Naive thymus-derived CD4-positive, alpha-beta T cell (primary cell): ENCODE results near the gene RAB3C. TPM values are rescaled to one million over a fixed set of nuclear protein-coding genes. Genes with fewer than 3 reads are reported as not detected.

Source experiments
- ATAC-seq: fragments of 150-1000 bp; cut with Tn5 transposase; 2 replicates; pipeline ENCODE4 v1.10.0; 2021; ENCODE audit warnings: mild to moderate bottlenecking, moderate library complexity
- CTCF ChIA-PET: fragments of 350-600 bp; sonication (Branson Sonifier 250); formaldehyde crosslinking; loops from one replicate; lab custom pipeline; 2021; ENCODE audit warnings: antibody characterized with exemption; lab: Charles Lee
- POLR2A ChIA-PET: fragments of 350-600 bp; sonication (Branson Sonifier 250); formaldehyde crosslinking; loops from one replicate; lab custom pipeline; 2021; ENCODE audit warnings: antibody characterized with exemption, inconsistent platforms; lab: Charles Lee
- DNase-seq, 9 donors: peaks; one replicate each; pipeline versions ENCODE4 v3.0.0 to v3.0.0-alpha.2; 2020 to 2022; ENCODE audit warnings: mixed read lengths in 1 of 9
- H3K27ac ChIP-seq: one replicate; pipeline ENCODE4 v1.7.0; 2013; ENCODE audit warnings: mild to moderate bottlenecking, low read depth, low read length, moderate library complexity
- H3K27me3 ChIP-seq, 2 donors: one replicate each; pipeline ENCODE4 v1.7.0; 2013; ENCODE audit warnings: low read length in 2 of 2, mild to moderate bottlenecking in 2 of 2, moderate library complexity in 2 of 2; ENCODE audit not compliant: control insufficient read depth in 2 of 2, insufficient read depth in 2 of 2
- H3K36me3 ChIP-seq, 3 experiments: 1 replicate in 2 of 3; 2 replicates in 1 of 3; pipeline ENCODE4 v1.7.0; 2013; ENCODE audit warnings: low read length in 3 of 3, mild to moderate bottlenecking in 3 of 3, moderate library complexity in 1 of 3; ENCODE audit not compliant: insufficient read depth in 3 of 3, control insufficient read depth in 2 of 3
- H3K4me1 ChIP-seq, 2 donors: one replicate each; pipeline ENCODE4 v1.7.0; 2013; ENCODE audit warnings: low read length in 2 of 2, mild to moderate bottlenecking in 2 of 2, moderate library complexity in 1 of 2; ENCODE audit not compliant: control insufficient read depth in 2 of 2, insufficient read depth in 2 of 2
- H3K4me3 ChIP-seq: 2 replicates; pipeline ENCODE4 v1.7.0; 2013; ENCODE audit warnings: mild to moderate bottlenecking, low read length
- H3K9me3 ChIP-seq, 3 experiments: 1 replicate in 2 of 3; 2 replicates in 1 of 3; pipeline ENCODE4 v1.7.0; 2013; ENCODE audit warnings: low read length in 3 of 3; ENCODE audit not compliant: control insufficient read depth in 2 of 3
- H3K27ac Mint-ChIP-seq, 9 donors: one replicate each; pipeline ENCODE4 v1.8.0; 2020 to 2022; ENCODE audit warnings: mixed read lengths in 9 of 9, mild to moderate bottlenecking in 8 of 9, moderate library complexity in 5 of 9, inconsistent platforms in 2 of 9
- H3K27me3 Mint-ChIP-seq, 5 donors: one replicate each; pipeline ENCODE4 v1.8.0; 2021 to 2022; ENCODE audit warnings: mixed read lengths in 5 of 5, mild to moderate bottlenecking in 1 of 5
- H3K36me3 Mint-ChIP-seq, 5 donors: one replicate each; pipeline ENCODE4 v1.8.0; 2020 to 2022; ENCODE audit warnings: mixed read lengths in 5 of 5, mild to moderate bottlenecking in 3 of 5, inconsistent platforms in 1 of 5
- H3K4me1 Mint-ChIP-seq, 7 donors: one replicate each; pipeline ENCODE4 v1.8.0; 2020 to 2022; ENCODE audit warnings: mixed read lengths in 7 of 7, mild to moderate bottlenecking in 3 of 7, inconsistent platforms in 1 of 7
- H3K4me3 Mint-ChIP-seq, 10 donors: one replicate each; pipeline ENCODE4 v1.8.0; 2020 to 2022; ENCODE audit warnings: mild to moderate bottlenecking in 10 of 10, mixed read lengths in 10 of 10, moderate library complexity in 6 of 10, inconsistent platforms in 2 of 10
- H3K9me3 Mint-ChIP-seq, 11 donors: one replicate each; pipeline ENCODE4 v1.8.0; 2020 to 2022; ENCODE audit warnings: mixed read lengths in 11 of 11, mild to moderate bottlenecking in 4 of 11, inconsistent platforms in 1 of 11, moderate library complexity in 1 of 11
- intact Hi-C, 2 donors: fragments of 100-400 bp; cut with micrococcal nuclease; formaldehyde crosslinking; loops; one replicate each; pipeline ENCODE4 v1.15.1; 2023
- polyA plus RNA-seq, 2 donors: library from polyadenylated mRNA; unstranded; fragments of 300-500 nt; fragmentation: Illumina TruSeq; gene quantifications; one replicate each; pipeline ENCODE4 v1.2.3, GENCODE V29; 2021
- total RNA-seq, 6 experiments: library from RNA in 5 of 6; stranded (reverse) in 5 of 6; gene quantifications; 1 replicate in 5 of 6; 2 replicates in 1 of 6; pipeline ENCODE4 v1.2.3 and lab custom pipeline; 2021 to 2026

The RAB3C gene
- total and polyA plus RNA-seq, 7 experiments from 2014 or later: not detected

DNA sequence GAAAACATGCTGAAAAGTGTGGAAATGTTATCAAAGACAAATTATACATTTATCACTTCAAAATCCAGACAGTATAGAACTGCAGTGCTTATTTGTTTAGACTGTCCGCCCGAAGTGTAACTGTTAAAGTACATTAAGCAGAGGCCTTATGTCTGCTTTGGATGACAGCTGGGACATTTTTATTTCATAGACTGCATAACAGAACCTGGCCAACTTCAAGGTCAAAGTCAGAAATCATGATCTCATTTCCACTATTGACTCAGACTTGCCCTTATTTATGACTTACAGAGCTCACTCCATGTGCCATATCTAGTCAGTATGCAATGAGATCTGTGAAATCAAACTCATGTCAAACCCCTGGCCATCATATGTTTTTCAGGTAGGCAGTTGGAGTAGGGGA is 87.7 kb downstream of the RAB3C start:
- Mint-ChIP-seq H3K27ac (no peak overlapping the region), H3K36me3 (no peaks in the 10 kb centered on the region), H3K4me3 (no peak overlapping the region)

DNA sequence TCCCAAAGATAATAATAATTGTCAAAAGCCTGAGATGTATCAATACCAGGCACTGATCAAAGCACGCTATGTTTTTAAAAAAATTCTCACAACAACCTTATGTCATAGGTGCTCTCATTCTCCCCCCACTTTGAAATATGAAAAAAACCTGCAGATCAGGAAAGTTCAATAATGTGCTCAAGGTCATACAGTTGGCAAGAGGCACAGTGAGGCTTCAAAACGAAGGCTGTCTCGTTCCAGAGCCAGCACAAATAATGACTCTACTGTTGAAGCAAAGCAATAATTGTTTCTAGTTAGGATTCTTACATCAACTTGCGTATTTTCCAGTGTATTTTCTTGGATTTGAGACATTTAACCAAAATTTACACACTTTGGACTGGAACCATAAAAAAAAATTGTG is 88.3 kb downstream of the RAB3C start:
- H3K4me3 ChIP-seq: no peak overlapping the region
- ATAC-seq (no peak), DNase-seq (no peak)
- H3K9me3 ChIP-seq: no peaks in the 10 kb centered on the region
- H3K27ac Mint-ChIP-seq: no peak overlapping the region
- ChIA-PET CTCF (no interaction called here), POLR2A (no interaction called here)
- no peaks in the 10 kb centered on the region for H3K36me3 ChIP-seq
- intact Hi-C loops: no loop called here
- H3K27me3 Mint-ChIP-seq: peaks cover 0 to 14% (median 0%) of the 10 kb centered on the region in 5 donors
- no peak overlapping the region for H3K27ac ChIP-seq
- no peaks in the 10 kb centered on the region for H3K4me1 Mint-ChIP-seq
- H3K36me3 Mint-ChIP-seq: no peaks in the 10 kb centered on the region
- H3K4me3 Mint-ChIP-seq: no peak overlapping the region
- no peaks in the 10 kb centered on the region for H3K4me1 ChIP-seq
- H3K27me3 ChIP-seq: no peaks in the 10 kb centered on the region
- peaks cover 0 to 4% (median 0%) of the 10 kb centered on the region in 11 donors for H3K9me3 Mint-ChIP-seq

More for the DNA sequence above, 87.7 kb downstream of the RAB3C start:
- H3K27ac ChIP-seq: no peak overlapping the region
- ChIA-PET CTCF (no interaction called here), POLR2A (no interaction called here)
- peaks cover 0 to 9% (median 0%) of the 10 kb centered on the region in 5 donors for H3K27me3 Mint-ChIP-seq
- H3K4me1 ChIP-seq: no peaks in the 10 kb centered on the region
- H3K9me3 Mint-ChIP-seq: peaks cover 0 to 4% (median 0%) of the 10 kb centered on the region in 11 donors
- DNase-seq (no peak), ATAC-seq (no peak)
- no peaks in the 10 kb centered on the region for H3K4me1 Mint-ChIP-seq
- H3K36me3 ChIP-seq: no peaks in the 10 kb centered on the region
- no peak overlapping the region for H3K4me3 ChIP-seq
- no peaks in the 10 kb centered on the region for H3K9me3 ChIP-seq
- H3K27me3 ChIP-seq: no peaks in the 10 kb centered on the region
- intact Hi-C loops: no loop called here

DNA sequence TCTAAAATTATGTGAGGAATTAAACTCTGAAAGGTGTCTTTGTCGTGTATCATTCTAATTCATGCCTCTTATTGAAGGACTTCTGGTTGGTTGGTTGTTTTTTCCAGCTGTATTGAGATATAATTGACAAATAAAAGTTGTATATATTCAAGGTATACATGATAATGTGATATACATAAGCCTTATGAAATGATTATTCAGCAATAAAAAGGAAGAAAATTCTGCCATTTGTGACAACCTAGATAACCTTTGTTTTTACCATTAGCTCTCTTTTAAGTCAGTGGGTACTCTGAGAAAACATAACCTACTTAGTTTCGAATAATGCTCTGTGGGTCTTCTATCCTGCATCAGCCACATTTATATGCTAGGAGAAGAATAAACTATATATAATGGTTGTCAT is 89.6 kb downstream of the RAB3C start:
- intact Hi-C loops: no loop called here
- H3K27me3 Mint-ChIP-seq: peaks cover 0 to 14% (median 0%) of the 10 kb centered on the region in 5 donors
- no peak for DNase-seq
- no peaks in the 10 kb centered on the region for H3K36me3 Mint-ChIP-seq
- Histone ChIP-seq H3K27me3 (no peaks in the 10 kb centered on the region), H3K4me3 (no peak overlapping the region), H3K4me1 (no peaks in the 10 kb centered on the region), H3K9me3 (no peaks in the 10 kb centered on the region), H3K36me3 (no peaks in the 10 kb centered on the region), H3K27ac (no peak overlapping the region)
- peaks cover 0 to 4% (median 0%) of the 10 kb centered on the region in 11 donors for H3K9me3 Mint-ChIP-seq
- H3K4me1 Mint-ChIP-seq: no peaks in the 10 kb centered on the region
- ChIA-PET CTCF (no interaction called here), POLR2A (no interaction called here)
- H3K4me3 Mint-ChIP-seq: no peak overlapping the region
- no peak for ATAC-seq
- H3K27ac Mint-ChIP-seq: no peak overlapping the region

DNA sequence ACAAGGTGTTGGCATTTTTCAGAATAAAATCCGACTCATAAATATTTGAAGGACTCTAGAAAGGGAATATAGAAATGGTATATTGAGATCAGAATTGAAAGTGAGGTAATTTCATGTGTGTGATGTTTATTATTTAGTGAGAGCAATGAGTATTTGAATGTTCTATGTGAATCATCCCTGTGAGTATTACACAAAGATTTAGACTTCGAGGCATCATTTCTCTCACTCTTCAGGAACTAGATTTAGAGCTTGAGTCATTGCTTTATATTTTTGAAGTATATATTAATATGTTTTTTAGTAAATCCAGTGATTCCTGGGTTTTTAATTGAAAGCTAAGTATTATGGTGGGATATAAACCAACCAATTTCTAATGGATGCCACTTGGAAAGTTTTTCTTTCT is 91.2 kb downstream of the RAB3C start:
- intact Hi-C loops: no loop called here
- Histone ChIP-seq H3K4me3 (no peak overlapping the region), H3K4me1 (no peaks in the 10 kb centered on the region), H3K36me3 (no peaks in the 10 kb centered on the region), H3K27ac (no peak overlapping the region), H3K27me3 (no peaks in the 10 kb centered on the region), H3K9me3 (no peaks in the 10 kb centered on the region)
- no peak overlapping the region for H3K4me3 Mint-ChIP-seq
- peaks cover 0 to 4% (median 0%) of the 10 kb centered on the region in 11 donors for H3K9me3 Mint-ChIP-seq
- DNase-seq (no peak), ATAC-seq (no peak)
- no peak overlapping the region for H3K27ac Mint-ChIP-seq
- H3K36me3 Mint-ChIP-seq: no peaks in the 10 kb centered on the region
- peaks cover 0 to 14% (median 0%) of the 10 kb centered on the region in 5 donors for H3K27me3 Mint-ChIP-seq
- ChIA-PET CTCF (no interaction called here), POLR2A (no interaction called here)
- H3K4me1 Mint-ChIP-seq: no peaks in the 10 kb centered on the region

DNA sequence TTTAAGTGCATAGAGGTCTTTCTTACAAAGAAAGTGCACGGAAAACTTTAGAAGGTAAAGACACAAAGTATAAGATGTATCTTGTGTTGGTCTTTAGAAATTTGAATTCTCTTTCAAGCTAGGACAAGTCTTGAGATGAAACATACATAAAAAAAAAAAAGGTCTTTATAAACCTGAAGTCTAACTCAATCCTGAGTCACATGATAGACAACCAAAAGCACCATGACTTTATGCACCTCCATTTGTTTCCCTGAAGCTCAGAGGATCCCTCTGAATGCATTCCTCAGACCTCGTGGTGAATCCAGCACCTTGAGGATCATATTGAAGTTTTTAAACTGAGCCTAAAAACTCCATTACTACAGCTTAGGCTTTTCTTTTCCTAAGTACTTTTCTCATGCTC is 91.8 kb downstream of the RAB3C start:
- Mint-ChIP-seq H3K27me3 (peaks cover 0 to 14% (median 0%) of the 10 kb centered on the region in 5 donors), H3K4me1 (no peaks in the 10 kb centered on the region), H3K36me3 (no peaks in the 10 kb centered on the region), H3K27ac (no peak overlapping the region), H3K4me3 (no peak overlapping the region), H3K9me3 (peaks cover 0 to 3% (median 0%) of the 10 kb centered on the region in 11 donors)
- Histone ChIP-seq H3K4me3 (no peak overlapping the region), H3K27me3 (no peaks in the 10 kb centered on the region), H3K9me3 (no peaks in the 10 kb centered on the region), H3K36me3 (no peaks in the 10 kb centered on the region), H3K4me1 (no peaks in the 10 kb centered on the region), H3K27ac (no peak overlapping the region)
- DNase-seq (no peak), ATAC-seq (no peak)
- ChIA-PET CTCF (no interaction called here), POLR2A (no interaction called here)
- intact Hi-C loops: no loop called here

DNA sequence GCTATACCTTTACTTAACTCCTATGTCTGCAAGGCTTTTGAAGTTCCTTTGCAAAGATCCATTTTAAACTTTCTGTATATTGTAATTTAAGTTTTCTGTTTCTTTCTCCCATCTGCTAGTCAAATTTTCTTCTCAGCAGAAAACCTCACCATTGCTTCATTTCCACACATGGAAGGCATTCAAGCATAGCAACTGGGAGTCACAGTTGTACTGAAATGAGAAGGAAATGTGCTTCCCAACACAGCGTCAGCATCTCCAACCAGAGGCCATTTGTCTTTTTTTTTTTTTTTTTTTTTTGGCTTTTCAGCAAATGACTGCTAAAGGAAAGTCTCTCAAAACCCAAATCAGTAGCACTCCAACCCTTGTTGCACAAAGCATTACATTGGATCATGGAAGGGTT is 92.5 kb downstream of the RAB3C start:
- Mint-ChIP-seq H3K4me3 (no peak overlapping the region), H3K27me3 (peaks cover 0 to 14% (median 0%) of the 10 kb centered on the region in 5 donors), H3K36me3 (no peaks in the 10 kb centered on the region), H3K27ac (no peak overlapping the region), H3K9me3 (peaks cover 0 to 3% (median 0%) of the 10 kb centered on the region in 11 donors), H3K4me1 (no peaks in the 10 kb centered on the region)
- Histone ChIP-seq H3K4me3 (no peak overlapping the region), H3K9me3 (no peaks in the 10 kb centered on the region), H3K4me1 (no peaks in the 10 kb centered on the region), H3K36me3 (no peaks in the 10 kb centered on the region), H3K27ac (no peak overlapping the region), H3K27me3 (no peaks in the 10 kb centered on the region)
- ATAC-seq (no peak), DNase-seq (no peak)
- ChIA-PET POLR2A (no interaction called here), CTCF (no interaction called here)
- intact Hi-C loops: no loop called here

DNA sequence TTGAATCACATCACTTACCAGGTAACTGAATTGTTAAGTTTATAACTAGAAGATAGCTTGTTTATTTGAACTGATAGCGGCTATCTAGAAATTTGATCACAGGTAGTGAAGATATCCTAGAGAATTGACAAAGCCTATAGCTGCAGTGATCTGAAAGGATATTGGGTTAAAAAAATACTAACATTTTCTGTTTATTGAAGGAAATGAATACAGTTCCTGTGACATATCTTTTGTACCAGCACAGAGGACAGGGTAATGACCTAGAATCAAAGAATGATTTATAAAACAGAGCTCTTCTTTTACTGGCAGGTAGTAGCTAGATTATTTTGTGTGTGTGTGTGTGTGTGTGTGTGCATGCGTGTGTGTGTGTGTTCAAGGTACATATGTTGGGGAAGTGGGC is 94.8 kb downstream of the RAB3C start:
- H3K4me1 Mint-ChIP-seq: no peaks in the 10 kb centered on the region
- no peaks in the 10 kb centered on the region for H3K36me3 Mint-ChIP-seq
- H3K27me3 Mint-ChIP-seq: peaks cover 0 to 5% (median 0%) of the 10 kb centered on the region in 5 donors
- Histone ChIP-seq H3K9me3 (no peaks in the 10 kb centered on the region), H3K36me3 (no peaks in the 10 kb centered on the region), H3K27me3 (no peaks in the 10 kb centered on the region), H3K27ac (no peak overlapping the region), H3K4me1 (no peaks in the 10 kb centered on the region), H3K4me3 (no peak overlapping the region)
- H3K4me3 Mint-ChIP-seq: no peak overlapping the region
- ATAC-seq: no peak
- ChIA-PET CTCF (no interaction called here), POLR2A (no interaction called here)
- no peak overlapping the region for H3K27ac Mint-ChIP-seq
- intact Hi-C loops: no loop called here
- no peak for DNase-seq
- peaks cover 0 to 7% (median 0%) of the 10 kb centered on the region in 11 donors for H3K9me3 Mint-ChIP-seq
